Heart right ventricle (tissue), 16 donors: ENCODE measurements around the gene TMBIM4. TPM values are rescaled to one million over a fixed set of nuclear protein-coding genes. Genes with fewer than 3 reads are reported as not detected.

Source experiments
- ATAC-seq, 8 donors: fragments of 200-7000 bp; cut with Tn5 transposase; one replicate each; pipeline ENCODE4 v1.9.1; 2020; ENCODE audit warnings: mild to moderate bottlenecking in 8 of 8, moderate library complexity in 8 of 8, moderate number of reproducible peaks in 1 of 8
- DNase-seq, 2 donors: peaks; one replicate each; pipeline ENCODE4 v3.0.0-alpha.2; 2020
- H3K27ac ChIP-seq, 10 donors: fragments of 200-600 bp; sonication (generic) in 2 of 10; one replicate each; pipeline versions ENCODE4 v1.5.0 to v1.8.0; 2020 to 2022; ENCODE audit warnings: mild to moderate bottlenecking in 3 of 10
- H3K27me3 ChIP-seq, 7 donors: fragments of 200-600 bp; one replicate each; pipeline ENCODE4 v1.8.0; 2021 to 2022; ENCODE audit warnings: mild to moderate bottlenecking in 2 of 7
- H3K36me3 ChIP-seq, 9 donors: fragments of 200-600 bp; sonication (generic) in 1 of 9; one replicate each; pipeline versions ENCODE4 v1.5.0 to v1.8.0; 2020 to 2022; ENCODE audit warnings: mild to moderate bottlenecking in 2 of 9
- H3K4me1 ChIP-seq, 9 donors: fragments of 200-600 bp; sonication (generic) in 1 of 9; one replicate each; pipeline versions ENCODE4 v1.5.0 to v1.8.0; 2020 to 2022; ENCODE audit warnings: mild to moderate bottlenecking in 4 of 9
- H3K4me3 ChIP-seq, 10 donors: fragments of 200-600 bp; sonication (generic) in 2 of 10; one replicate each; pipeline versions ENCODE4 v1.5.0 to v1.8.0; 2020 to 2022; ENCODE audit warnings: mild to moderate bottlenecking in 7 of 10, moderate library complexity in 2 of 10
- H3K9me3 ChIP-seq, 11 donors: fragments of 200-600 bp in 10 of 11; sonication (generic) in 2 of 11; one replicate each; pipeline versions ENCODE4 v1.5.0 to v1.8.0; 2013 to 2022; ENCODE audit warnings: mild to moderate bottlenecking in 2 of 11, control low read depth in 1 of 11, moderate library complexity in 1 of 11
- WGBS, 2 donors: extraction: QIAGEN DNeasy Blood & Tissue Kit; methylation state at CpG; one replicate each; pipeline ENCODE4 v1.1.7; 2013; ENCODE audit warnings: inconsistent platforms in 1 of 2; 5-methylcytosine and 5-hydroxymethylcytosine counted together
- intact Hi-C, 10 donors: fragments of 100-400 bp; cut with DNase I; formaldehyde crosslinking; loops; one replicate each; pipeline versions ENCODE4 v1.11.1 to v1.14.2; 2022
- polyA plus RNA-seq, 2 donors: library from polyadenylated mRNA; stranded (reverse); fragments of 200-250 nt; gene quantifications; one replicate each; pipeline ENCODE4 v1.2.3, GENCODE V29; 2013
- total RNA-seq, 10 donors: library from RNA; stranded (reverse); fragmentation: NEBNext Ultra II Directional in 3 of 10; extraction: Animal tissue kit (Norgen Biotek cat#: 25700) in 3 of 10; gene quantifications; one replicate each; pipeline versions ENCODE4 v1.2.1 to v1.2.4, GENCODE V29; 2021 to 2023
- TF ChIP-seq, protein P1 (sequence below), 9 donors: fragments of 200-600 bp; sonication (generic) in 2 of 9; IDR thresholded peaks; one replicate each; pipeline versions ENCODE4 v1.5.0 to v1.8.0; 2021 to 2022; ENCODE audit warnings: antibody characterized with exemption in 9 of 9, mild to moderate bottlenecking in 5 of 9, moderate library complexity in 1 of 9
- donor health status: Arrhythmogenic right ventricular cardiomyopathy.
- donor health status: ischemic (EF 13 %, LVEDD 7.1; RV severe dilation, severe dysfunction).
- donor health status: healthy with polysubstance abuse.
- donor health status: DM: no; HTN: yes; CAD: no.
- donor health status: DM: no; HTN: no; CAD: no.
- donor health status: ischemic (EF 25% LVEDD 6.9; RV normal size, moderate dysfunction).
- donor health status: ischemic (EF 25% LVEDD 5.7; RV mildly dilated, moderate dysfunction).
- donor health status: healthy.
- donor health status: DM: yes; HTN: yes; CAD: no.
- donor health status: Ischemic cardiomyopathy.
- donor health status: ischemic (EF 35%, LVEDD 5.7; RV mildly dilated, moderate dysfunction).
- donor health status: nonischemic (EF 11% LVEDD 7.7; RV severe dilation, severe dysfunction).
- donor health status: DM: yes; HTN: yes; CAD: no.
- donor health status: PGD.
- donor health status: ischemic (EF 29% LVEDD 5.4; RV normal size, mild dysfunction).
- donor health status: nonischemic (EF 23%, LVEDD 6.1; RV moderate dilation, normal function).

Gene TMBIM4
- total and polyA plus RNA-seq, 12 donors, result 54.8 to 126 (median 66.2) TPM

DNA sequence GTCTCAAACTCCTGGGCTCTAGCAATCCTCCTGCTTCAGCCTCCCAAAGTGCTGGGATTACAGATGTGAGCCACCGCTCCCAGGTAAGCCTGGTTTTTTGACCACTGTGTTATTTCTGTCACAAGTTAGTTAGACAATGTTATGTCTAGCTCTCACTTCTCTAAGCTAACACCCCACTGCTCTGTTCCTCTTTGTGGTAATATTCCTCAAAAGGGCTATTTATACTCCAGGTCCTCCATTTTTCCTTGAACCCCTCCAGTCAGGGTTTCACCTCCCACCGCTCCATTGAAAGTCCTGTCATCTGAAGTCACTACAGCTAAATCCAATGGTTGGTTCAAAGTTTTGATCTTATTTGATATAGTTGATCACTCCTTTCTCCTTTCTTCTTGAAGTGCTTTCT lies 24.3 kb upstream of the TMBIM4 start:
- no peak overlapping the region for H3K4me3 ChIP-seq
- TF ChIP-seq, protein P1, sequence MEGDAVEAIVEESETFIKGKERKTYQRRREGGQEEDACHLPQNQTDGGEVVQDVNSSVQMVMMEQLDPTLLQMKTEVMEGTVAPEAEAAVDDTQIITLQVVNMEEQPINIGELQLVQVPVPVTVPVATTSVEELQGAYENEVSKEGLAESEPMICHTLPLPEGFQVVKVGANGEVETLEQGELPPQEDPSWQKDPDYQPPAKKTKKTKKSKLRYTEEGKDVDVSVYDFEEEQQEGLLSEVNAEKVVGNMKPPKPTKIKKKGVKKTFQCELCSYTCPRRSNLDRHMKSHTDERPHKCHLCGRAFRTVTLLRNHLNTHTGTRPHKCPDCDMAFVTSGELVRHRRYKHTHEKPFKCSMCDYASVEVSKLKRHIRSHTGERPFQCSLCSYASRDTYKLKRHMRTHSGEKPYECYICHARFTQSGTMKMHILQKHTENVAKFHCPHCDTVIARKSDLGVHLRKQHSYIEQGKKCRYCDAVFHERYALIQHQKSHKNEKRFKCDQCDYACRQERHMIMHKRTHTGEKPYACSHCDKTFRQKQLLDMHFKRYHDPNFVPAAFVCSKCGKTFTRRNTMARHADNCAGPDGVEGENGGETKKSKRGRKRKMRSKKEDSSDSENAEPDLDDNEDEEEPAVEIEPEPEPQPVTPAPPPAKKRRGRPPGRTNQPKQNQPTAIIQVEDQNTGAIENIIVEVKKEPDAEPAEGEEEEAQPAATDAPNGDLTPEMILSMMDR (IDR thresholded peaks at IDR 0.05), result no peak
- no peaks in the 10 kb centered on the region for H3K9me3 ChIP-seq
- H3K36me3 ChIP-seq, result no peaks in the 10 kb centered on the region
- DNase-seq (no peak), ATAC-seq (no peak)
- peaks cover 0 to 81% (median 29%) of the 10 kb centered on the region in 9 donors for H3K4me1 ChIP-seq
- intact Hi-C loops, result no loop called here
- peak overlapping the region in 1 of 10 donors; percentile 64 for H3K27ac ChIP-seq
- WGBS, 2 donors, result 97% methylated on average over 2 of the region's 2 CpGs
- peaks cover 0 to under 1% (median 0%) of the 10 kb centered on the region in 7 donors for H3K27me3 ChIP-seq

DNA sequence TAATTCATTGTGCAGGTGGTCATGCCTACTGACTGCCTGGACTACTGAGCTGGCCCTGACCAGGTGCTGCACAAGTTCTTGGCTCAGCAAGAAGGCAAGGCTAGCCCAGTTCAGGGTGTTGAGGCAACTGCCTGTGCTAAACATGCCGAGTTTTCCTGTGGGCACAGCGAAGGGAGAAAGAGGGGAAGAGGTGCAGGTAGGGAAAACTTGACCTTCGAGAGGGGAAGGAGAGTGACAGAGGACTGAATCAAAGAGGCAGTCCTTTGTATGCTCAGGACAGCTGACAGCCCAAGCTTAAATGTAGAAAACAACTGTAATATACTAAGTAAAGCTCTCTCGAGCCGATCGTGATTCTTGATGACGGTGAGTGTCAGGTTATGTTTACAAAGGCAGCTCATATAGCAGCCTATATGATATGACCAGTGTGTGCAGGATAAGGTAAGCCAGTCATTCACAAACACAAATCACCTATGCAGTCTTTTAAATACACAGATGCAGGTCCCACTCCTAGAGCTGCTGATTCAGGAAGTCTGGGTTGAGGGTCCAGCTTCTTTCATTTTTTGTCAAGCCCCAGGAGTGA lies 21.8 kb upstream of the TMBIM4 start:
- TF ChIP-seq, protein P1 (IDR thresholded peaks at IDR 0.05), result no peak
- H3K4me1 ChIP-seq, result peaks cover 0 to 74% (median 22%) of the 10 kb centered on the region in 9 donors
- DNase-seq (no peak), ATAC-seq (no peak)
- intact Hi-C loops, result loop anchor here in 1 of 10 donors (2.0 kb wide), 1 partner anchor 21 kb away; no protein-coding TSS in a partner anchor
- H3K9me3 ChIP-seq, result no peaks in the 10 kb centered on the region
- H3K27me3 ChIP-seq, result peaks cover 0 to 8% (median 3%) of the 10 kb centered on the region in 7 donors
- peak overlapping the region in 1 of 10 donors; percentile 66 for H3K4me3 ChIP-seq
- H3K36me3 ChIP-seq, result no peaks in the 10 kb centered on the region
- peak overlapping the region in 1 of 10 donors; percentile 95 for H3K27ac ChIP-seq
- 79 to 83% methylated on average over 7 of the region's 7 CpGs for WGBS, 2 donors

DNA sequence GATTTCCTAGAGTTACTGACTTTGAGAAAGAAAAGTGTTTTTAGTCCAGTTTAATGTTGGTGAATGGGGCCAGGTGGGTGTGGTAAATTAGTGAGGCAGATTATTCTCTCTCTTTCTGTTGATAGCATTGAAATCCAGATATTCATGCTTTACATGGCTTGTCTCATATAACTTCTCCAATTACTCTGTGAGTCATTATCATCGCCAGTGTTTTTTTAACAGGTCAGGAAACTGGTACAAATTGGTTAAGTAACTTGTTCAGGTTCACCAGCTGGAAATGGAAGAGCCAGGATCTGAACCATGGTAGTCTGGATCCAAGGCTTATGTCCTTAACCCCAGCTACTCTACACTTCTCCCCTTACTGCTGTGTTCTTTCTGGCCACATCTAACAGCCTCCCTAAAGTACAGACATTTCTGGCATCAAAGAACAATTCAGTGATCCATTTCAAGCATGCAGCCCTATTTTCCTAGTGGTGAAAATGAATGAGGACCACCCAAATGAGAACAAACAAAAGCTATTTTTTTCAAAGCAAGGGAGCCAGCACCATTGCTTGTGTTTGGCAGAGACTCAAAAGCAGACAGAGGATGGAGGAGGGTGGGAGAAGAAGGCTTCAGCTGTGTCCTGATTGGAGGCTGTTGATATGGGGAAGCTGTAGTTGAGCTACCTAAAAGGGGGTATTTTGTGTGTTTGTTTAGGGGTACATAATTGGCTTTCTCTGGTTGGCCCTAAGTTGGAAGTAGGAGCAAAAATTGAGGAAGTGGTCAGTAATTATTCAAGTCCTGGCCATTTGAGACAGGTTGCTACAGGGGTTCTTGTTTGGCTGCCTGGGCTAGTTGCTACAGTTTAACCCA lies 20.9 kb upstream of the TMBIM4 start:
- peak overlapping the region in 7 of 10 donors; percentile 55 to 73 (median 63) for H3K4me3 ChIP-seq
- WGBS, 2 donors, result 60 to 88% methylated on average over 1 of the region's 1 CpG
- ATAC-seq, result no peak
- peaks cover 0 to 8% (median 3%) of the 10 kb centered on the region in 7 donors for H3K27me3 ChIP-seq
- H3K9me3 ChIP-seq, result no peaks in the 10 kb centered on the region
- peaks cover 0 to 65% (median 18%) of the 10 kb centered on the region in 9 donors for H3K4me1 ChIP-seq
- TF ChIP-seq, protein P1 (IDR thresholded peaks at IDR 0.05), result no peak
- no peak for DNase-seq
- H3K27ac ChIP-seq, result peak overlapping the region in 5 of 10 donors; percentile 90 to 99 (median 95)
- intact Hi-C loops, result loop anchor here in 1 of 10 donors (2.0 kb wide), 1 partner anchor 20 kb away; no protein-coding TSS in a partner anchor
- no peaks in the 10 kb centered on the region for H3K36me3 ChIP-seq

DNA sequence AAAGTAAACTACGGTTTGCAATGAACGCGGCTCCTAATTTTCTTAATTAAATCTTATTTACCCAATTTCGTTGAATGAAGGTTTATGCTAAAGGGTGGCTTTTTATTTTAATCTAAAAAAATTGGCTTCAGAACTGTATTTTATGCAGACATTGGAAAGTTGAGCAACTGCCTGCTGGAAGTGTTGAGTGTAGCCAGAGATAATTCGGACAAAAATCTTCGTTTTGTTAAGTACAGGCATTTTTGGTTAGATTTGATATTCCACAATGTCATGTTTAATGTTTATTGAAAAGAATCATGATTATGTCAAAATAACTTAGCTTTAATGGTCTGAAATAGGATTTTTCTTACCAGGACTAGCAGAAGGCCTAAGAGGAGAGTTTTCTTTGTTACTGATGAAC lies 20.1 kb upstream of the TMBIM4 start:
- intact Hi-C loops, result loop anchor here in 4 of 10 donors (1.0 to 10.0 kb wide), 3 partner anchors 19 to 45 kb away; partner anchors contain the start of gene TMBIM4 (in 1 of the 4)
- ATAC-seq, result no peak
- no peaks in the 10 kb centered on the region for H3K36me3 ChIP-seq
- H3K4me3 ChIP-seq, result peak overlapping the region; percentile 1 to 73 (median 62)
- no peak for DNase-seq
- TF ChIP-seq, protein P1 (IDR thresholded peaks at IDR 0.05), result no peak
- peaks cover 0 to 8% (median 3%) of the 10 kb centered on the region in 7 donors for H3K27me3 ChIP-seq
- WGBS, 2 donors, result 44 to 63% methylated on average over 6 of the region's 6 CpGs
- peaks cover 0 to 57% (median 18%) of the 10 kb centered on the region in 9 donors for H3K4me1 ChIP-seq
- peak overlapping the region; percentile 80 to 99 (median 92) for H3K27ac ChIP-seq
- H3K9me3 ChIP-seq, result no peaks in the 10 kb centered on the region
